Neural cell (in vitro differentiated cells): ENCODE measurements around the gene OSM. TPM values are rescaled to one million over a fixed set of nuclear protein-coding genes. Genes with fewer than 3 reads are reported as not detected.

Source experiments
- H2AFZ ChIP-seq: fragments of 200-600, 300-800 bp; sonication (generic), shearing (Covaris generic); 2 replicates; pipeline ENCODE4 v1.6.0; 2014; ENCODE audit warnings: low read depth, mild to moderate bottlenecking, antibody characterized with exemption, low read length, moderate library complexity
- H3F3A ChIP-seq: fragments of 200-600 bp; shearing (Covaris generic); 2 replicates; pipeline ENCODE4 v1.6.1; 2016; ENCODE audit warnings: mild to moderate bottlenecking, moderate library complexity, mixed read lengths, antibody characterized with exemption, low read length; ENCODE audit not compliant: insufficient read depth, poor library complexity, severe bottlenecking
- H3K27ac ChIP-seq: fragments of 200-600, 300-800 bp; sonication (generic), shearing (Covaris generic); 2 replicates; pipeline ENCODE4 v1.5.1; 2014; ENCODE audit warnings: mild to moderate bottlenecking, low read length, moderate library complexity
- H3K27me3 ChIP-seq: fragments of 300-800, 200-600 bp; sonication (generic), shearing (Covaris generic); 2 replicates; pipeline ENCODE4 v1.6.0; 2014; ENCODE audit warnings: mild to moderate bottlenecking, low read depth, low read length, moderate library complexity; ENCODE audit not compliant: insufficient read depth
- H3K36me3 ChIP-seq: fragments of 300-800, 200-600 bp; sonication (generic), shearing (Covaris generic); 2 replicates; pipeline ENCODE4 v1.5.1; 2014; ENCODE audit warnings: mild to moderate bottlenecking, antibody characterized with exemption, low read length, moderate library complexity; ENCODE audit not compliant: insufficient read depth
- H3K4me2 ChIP-seq: fragments of 300-800, 200-600 bp; sonication (generic), shearing (Covaris generic); 2 replicates; pipeline ENCODE4 v1.6.0; 2014; ENCODE audit warnings: mild to moderate bottlenecking, low read length
- H3K4me3 ChIP-seq: fragments of 300-800, 200-600 bp; sonication (generic), shearing (Covaris generic); 2 replicates; pipeline ENCODE4 v1.5.1; 2014; ENCODE audit warnings: mild to moderate bottlenecking, low read length, moderate library complexity
- H3K79me2 ChIP-seq: fragments of 200-600 bp; shearing (Covaris generic); replicated peaks from 2 replicates; pipeline ENCODE4 v1.6.0; 2014; ENCODE audit warnings: mild to moderate bottlenecking, low read length, moderate library complexity; ENCODE audit not compliant: insufficient read depth
- H3K9ac ChIP-seq: fragments of 300-800, 200-600 bp; sonication (generic), shearing (Covaris generic); 2 replicates; pipeline ENCODE4 v1.6.1; 2016; ENCODE audit warnings: mild to moderate bottlenecking, low read length, mixed read lengths
- H3K9me2 ChIP-seq: fragments of 200-600 bp; shearing (Covaris generic); 2 replicates; pipeline ENCODE4 v1.6.1; 2016; ENCODE audit warnings: mild to moderate bottlenecking, low read length, mixed read lengths; ENCODE audit not compliant: insufficient read depth
- H3K9me3 ChIP-seq: fragments of 200-600, 300-800 bp; sonication (generic), shearing (Covaris generic); 2 replicates; pipeline ENCODE4 v1.6.1; 2016; ENCODE audit warnings: mild to moderate bottlenecking, mixed run types, low read length, moderate library complexity, mixed read lengths
- H4K20me1 ChIP-seq: fragments of 200-600 bp; shearing (Covaris generic); 2 replicates; pipeline ENCODE4 v1.6.1; 2016; ENCODE audit warnings: mild to moderate bottlenecking, mixed run types; ENCODE audit not compliant: insufficient read depth
- EP300 ChIP-seq: fragments of 450-650 bp; conservative IDR thresholded peaks from 2 replicates; pipeline ENCODE4 v1.6.1; 2014; ENCODE audit warnings: antibody characterized with exemption, mild to moderate bottlenecking, moderate library complexity; ENCODE audit not compliant: poor library complexity, severe bottlenecking
- EZH2 ChIP-seq: fragments of 200-600, 300-800 bp; shearing (Covaris generic), sonication (generic); IDR thresholded peaks from 2 replicates; pipeline ENCODE4 v1.6.1; 2014; ENCODE audit warnings: antibody characterized with exemption, low read length, borderline replicate concordance, mild to moderate bottlenecking; ENCODE audit not compliant: insufficient read depth, poor library complexity, severe bottlenecking
- MXI1 ChIP-seq: fragments of 450-650 bp; conservative IDR thresholded peaks from 2 replicates; pipeline ENCODE4 v1.6.1; 2014; ENCODE audit warnings: antibody characterized with exemption, mild to moderate bottlenecking; ENCODE audit not compliant: poor library complexity, severe bottlenecking
- POLR2AphosphoS5 ChIP-seq: IDR thresholded peaks from 2 replicates; pipeline ENCODE4 v1.6.1; 2012
- RAD21 ChIP-seq: fragments of 450-650 bp; conservative IDR thresholded peaks from 2 replicates; pipeline ENCODE4 v1.6.1; 2014; ENCODE audit warnings: antibody characterized with exemption, mild to moderate bottlenecking, moderate library complexity
- SMC3 ChIP-seq: fragments of 450-650 bp; conservative IDR thresholded peaks from 2 replicates; pipeline ENCODE4 v1.6.1; 2014; ENCODE audit warnings: antibody characterized with exemption, mild to moderate bottlenecking, moderate library complexity; ENCODE audit not compliant: poor library complexity
- TAF1 ChIP-seq: IDR thresholded peaks from 2 replicates; pipeline ENCODE4 v1.6.1; 2012; ENCODE audit warnings: low read depth
- polyA plus RNA-seq: library from polyadenylated mRNA; depleted of rRNA; stranded (reverse); fragments of >200 nt; gene quantifications from 2 replicates; pipeline ENCODE4 v1.2.3, GENCODE V29; 2014
- TF ChIP-seq, protein P1 (sequence below): fragments of 450-650 bp; IDR thresholded peaks from 2 replicates; pipeline ENCODE4 v1.5.1; 2014; ENCODE audit warnings: antibody characterized with exemption, mild to moderate bottlenecking, moderate library complexity; ENCODE audit not compliant: poor library complexity, severe bottlenecking
- TF ChIP-seq, protein P2 (sequence below): IDR thresholded peaks from 2 replicates; pipeline ENCODE4 v1.6.1; 2012; ENCODE audit warnings: borderline replicate concordance

The OSM gene
- polyA plus RNA-seq, 1 donor from 2014 or later: not detected

DNA sequence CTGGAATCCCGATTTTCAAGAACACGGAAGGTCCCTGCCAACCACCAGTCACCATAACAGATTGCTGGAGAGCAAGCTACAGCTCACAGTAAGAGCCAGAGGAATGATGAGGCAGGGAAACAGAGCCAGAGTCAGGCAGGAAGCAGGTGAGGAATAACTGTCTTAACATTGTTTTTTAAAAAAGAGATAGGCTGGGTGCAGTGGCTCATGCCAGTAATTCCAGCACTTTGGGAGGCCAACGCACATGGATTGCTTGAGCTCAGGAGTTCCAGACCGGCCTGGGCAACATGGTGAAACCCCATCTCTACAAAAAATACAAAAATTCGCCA is 36.1 kb upstream of the OSM start:
- Histone ChIP-seq H3K9me3 (no peaks in the 10 kb centered on the region), H3K4me3 (no peak overlapping the region), H3K36me3 (no peaks in the 10 kb centered on the region), H3K9me2 (no peaks in the 10 kb centered on the region), H2AFZ (no peak overlapping the region), H3K27me3 (no peaks in the 10 kb centered on the region), H3K4me2 (no peak overlapping the region), H3K79me2 (no peaks in the 10 kb centered on the region), H3F3A (no peaks in the 10 kb centered on the region), H4K20me1 (no peaks in the 10 kb centered on the region), H3K9ac (no peak overlapping the region), H3K27ac (no peak overlapping the region)
- TF ChIP-seq SMC3 (no peak), EZH2 (no peak), MXI1 (no peak), TAF1 (no peak), EP300 (no peak), POLR2AphosphoS5 (no peak), RAD21 (no peak)
- TF ChIP-seq, protein P1, sequence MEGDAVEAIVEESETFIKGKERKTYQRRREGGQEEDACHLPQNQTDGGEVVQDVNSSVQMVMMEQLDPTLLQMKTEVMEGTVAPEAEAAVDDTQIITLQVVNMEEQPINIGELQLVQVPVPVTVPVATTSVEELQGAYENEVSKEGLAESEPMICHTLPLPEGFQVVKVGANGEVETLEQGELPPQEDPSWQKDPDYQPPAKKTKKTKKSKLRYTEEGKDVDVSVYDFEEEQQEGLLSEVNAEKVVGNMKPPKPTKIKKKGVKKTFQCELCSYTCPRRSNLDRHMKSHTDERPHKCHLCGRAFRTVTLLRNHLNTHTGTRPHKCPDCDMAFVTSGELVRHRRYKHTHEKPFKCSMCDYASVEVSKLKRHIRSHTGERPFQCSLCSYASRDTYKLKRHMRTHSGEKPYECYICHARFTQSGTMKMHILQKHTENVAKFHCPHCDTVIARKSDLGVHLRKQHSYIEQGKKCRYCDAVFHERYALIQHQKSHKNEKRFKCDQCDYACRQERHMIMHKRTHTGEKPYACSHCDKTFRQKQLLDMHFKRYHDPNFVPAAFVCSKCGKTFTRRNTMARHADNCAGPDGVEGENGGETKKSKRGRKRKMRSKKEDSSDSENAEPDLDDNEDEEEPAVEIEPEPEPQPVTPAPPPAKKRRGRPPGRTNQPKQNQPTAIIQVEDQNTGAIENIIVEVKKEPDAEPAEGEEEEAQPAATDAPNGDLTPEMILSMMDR: no peak
- TF ChIP-seq, protein P2, sequence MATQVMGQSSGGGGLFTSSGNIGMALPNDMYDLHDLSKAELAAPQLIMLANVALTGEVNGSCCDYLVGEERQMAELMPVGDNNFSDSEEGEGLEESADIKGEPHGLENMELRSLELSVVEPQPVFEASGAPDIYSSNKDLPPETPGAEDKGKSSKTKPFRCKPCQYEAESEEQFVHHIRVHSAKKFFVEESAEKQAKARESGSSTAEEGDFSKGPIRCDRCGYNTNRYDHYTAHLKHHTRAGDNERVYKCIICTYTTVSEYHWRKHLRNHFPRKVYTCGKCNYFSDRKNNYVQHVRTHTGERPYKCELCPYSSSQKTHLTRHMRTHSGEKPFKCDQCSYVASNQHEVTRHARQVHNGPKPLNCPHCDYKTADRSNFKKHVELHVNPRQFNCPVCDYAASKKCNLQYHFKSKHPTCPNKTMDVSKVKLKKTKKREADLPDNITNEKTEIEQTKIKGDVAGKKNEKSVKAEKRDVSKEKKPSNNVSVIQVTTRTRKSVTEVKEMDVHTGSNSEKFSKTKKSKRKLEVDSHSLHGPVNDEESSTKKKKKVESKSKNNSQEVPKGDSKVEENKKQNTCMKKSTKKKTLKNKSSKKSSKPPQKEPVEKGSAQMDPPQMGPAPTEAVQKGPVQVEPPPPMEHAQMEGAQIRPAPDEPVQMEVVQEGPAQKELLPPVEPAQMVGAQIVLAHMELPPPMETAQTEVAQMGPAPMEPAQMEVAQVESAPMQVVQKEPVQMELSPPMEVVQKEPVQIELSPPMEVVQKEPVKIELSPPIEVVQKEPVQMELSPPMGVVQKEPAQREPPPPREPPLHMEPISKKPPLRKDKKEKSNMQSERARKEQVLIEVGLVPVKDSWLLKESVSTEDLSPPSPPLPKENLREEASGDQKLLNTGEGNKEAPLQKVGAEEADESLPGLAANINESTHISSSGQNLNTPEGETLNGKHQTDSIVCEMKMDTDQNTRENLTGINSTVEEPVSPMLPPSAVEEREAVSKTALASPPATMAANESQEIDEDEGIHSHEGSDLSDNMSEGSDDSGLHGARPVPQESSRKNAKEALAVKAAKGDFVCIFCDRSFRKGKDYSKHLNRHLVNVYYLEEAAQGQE: no peak

DNA sequence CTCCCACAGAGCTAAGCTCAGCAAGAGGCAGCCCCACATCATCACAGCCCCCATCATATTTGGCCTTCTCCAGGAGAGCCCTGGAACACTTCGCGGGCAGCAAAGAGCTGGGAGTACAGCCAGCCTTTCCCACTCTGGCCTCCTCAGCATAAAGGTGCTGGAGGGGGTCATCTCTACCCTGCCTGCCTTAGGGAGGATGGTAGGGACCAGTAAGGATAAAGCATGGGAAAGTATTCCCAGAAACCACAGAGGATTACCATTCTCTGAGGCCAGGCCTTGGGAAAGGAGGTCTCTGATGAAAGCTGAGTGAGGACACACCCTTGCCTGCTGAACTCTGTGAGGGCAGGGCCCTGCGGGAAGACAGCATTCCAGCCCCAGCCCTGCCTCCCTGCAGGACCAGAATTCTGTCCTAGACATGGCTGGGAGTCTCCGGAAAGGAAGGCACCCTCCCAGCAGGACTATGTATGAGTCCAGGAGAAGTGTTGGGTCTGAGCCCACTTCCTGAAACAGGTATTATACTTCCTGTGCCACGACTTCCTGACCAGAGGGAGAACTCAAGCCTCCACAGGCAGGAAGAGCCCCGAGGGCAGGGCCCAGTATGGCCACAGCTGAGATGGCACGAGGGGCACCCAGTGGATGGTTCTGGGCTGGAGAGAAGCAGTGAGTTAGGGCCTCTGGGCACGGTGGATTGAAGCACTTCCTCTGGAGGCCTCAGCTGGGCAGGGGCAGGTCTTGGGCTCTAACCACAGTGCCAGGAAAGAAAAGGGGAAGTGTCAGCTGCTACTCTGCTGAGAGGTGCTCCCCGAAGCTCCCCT is 35.6 kb upstream of the OSM start:
- H3K9ac ChIP-seq: no peak overlapping the region
- H3K4me3 ChIP-seq: no peak overlapping the region
- H3K79me2 ChIP-seq: no peaks in the 10 kb centered on the region
- H3K9me2 ChIP-seq: no peaks in the 10 kb centered on the region
- no peak overlapping the region for H3K27ac ChIP-seq
- no peaks in the 10 kb centered on the region for H3F3A ChIP-seq
- no peaks in the 10 kb centered on the region for H4K20me1 ChIP-seq
- H3K9me3 ChIP-seq: no peaks in the 10 kb centered on the region
- no peaks in the 10 kb centered on the region for H3K27me3 ChIP-seq
- no peak for TF ChIP-seq RAD21
- TF ChIP-seq, protein P2: no peak
- H2AFZ ChIP-seq: no peak overlapping the region
- no peak overlapping the region for H3K4me2 ChIP-seq
- H3K36me3 ChIP-seq: no peaks in the 10 kb centered on the region
